ENCODE results near the gene C17orf67. TPM values are rescaled to one million over a fixed set of nuclear protein-coding genes. Genes with fewer than 3 reads are reported as not detected.

The C17orf67 gene
- total and polyA plus RNA-seq, 9 of the 15 experiments (the other 6 are each of a cell fraction or from before 2014, with no cell fraction given), result 0.07 to 1.7 (median 0.59) TPM

DNA sequence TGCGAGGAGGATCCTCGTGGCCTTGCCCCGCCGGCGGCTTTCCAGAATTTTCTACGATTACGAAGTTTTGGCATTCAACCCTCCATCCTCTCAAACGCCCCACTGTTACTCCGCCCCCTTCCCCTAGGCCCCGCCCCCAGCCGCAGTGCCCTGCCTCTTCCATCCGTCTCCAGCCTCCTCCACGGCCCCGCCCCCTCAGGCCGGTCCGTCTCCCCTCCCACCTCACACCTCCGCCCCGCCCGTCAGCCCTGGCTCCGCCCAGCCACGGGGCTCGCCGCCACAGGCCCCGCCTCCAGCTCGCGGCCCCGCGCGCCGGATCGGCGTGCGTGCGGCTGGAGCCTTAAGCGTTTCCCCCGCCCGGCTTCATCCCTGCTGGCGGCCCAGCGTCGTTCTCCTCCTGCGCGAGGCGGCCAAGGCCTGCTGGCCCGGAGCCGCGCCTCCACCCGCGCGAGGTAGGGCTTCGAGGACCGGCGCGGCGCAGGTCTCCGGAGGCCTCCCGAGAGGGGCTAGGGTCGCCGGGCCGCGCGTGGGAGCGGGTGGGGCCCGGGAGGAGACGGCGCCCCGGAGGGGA lies at the start of gene C17orf67, which contains the start of gene DGKE (continued):
- TF ChIP-seq, protein P1, sequence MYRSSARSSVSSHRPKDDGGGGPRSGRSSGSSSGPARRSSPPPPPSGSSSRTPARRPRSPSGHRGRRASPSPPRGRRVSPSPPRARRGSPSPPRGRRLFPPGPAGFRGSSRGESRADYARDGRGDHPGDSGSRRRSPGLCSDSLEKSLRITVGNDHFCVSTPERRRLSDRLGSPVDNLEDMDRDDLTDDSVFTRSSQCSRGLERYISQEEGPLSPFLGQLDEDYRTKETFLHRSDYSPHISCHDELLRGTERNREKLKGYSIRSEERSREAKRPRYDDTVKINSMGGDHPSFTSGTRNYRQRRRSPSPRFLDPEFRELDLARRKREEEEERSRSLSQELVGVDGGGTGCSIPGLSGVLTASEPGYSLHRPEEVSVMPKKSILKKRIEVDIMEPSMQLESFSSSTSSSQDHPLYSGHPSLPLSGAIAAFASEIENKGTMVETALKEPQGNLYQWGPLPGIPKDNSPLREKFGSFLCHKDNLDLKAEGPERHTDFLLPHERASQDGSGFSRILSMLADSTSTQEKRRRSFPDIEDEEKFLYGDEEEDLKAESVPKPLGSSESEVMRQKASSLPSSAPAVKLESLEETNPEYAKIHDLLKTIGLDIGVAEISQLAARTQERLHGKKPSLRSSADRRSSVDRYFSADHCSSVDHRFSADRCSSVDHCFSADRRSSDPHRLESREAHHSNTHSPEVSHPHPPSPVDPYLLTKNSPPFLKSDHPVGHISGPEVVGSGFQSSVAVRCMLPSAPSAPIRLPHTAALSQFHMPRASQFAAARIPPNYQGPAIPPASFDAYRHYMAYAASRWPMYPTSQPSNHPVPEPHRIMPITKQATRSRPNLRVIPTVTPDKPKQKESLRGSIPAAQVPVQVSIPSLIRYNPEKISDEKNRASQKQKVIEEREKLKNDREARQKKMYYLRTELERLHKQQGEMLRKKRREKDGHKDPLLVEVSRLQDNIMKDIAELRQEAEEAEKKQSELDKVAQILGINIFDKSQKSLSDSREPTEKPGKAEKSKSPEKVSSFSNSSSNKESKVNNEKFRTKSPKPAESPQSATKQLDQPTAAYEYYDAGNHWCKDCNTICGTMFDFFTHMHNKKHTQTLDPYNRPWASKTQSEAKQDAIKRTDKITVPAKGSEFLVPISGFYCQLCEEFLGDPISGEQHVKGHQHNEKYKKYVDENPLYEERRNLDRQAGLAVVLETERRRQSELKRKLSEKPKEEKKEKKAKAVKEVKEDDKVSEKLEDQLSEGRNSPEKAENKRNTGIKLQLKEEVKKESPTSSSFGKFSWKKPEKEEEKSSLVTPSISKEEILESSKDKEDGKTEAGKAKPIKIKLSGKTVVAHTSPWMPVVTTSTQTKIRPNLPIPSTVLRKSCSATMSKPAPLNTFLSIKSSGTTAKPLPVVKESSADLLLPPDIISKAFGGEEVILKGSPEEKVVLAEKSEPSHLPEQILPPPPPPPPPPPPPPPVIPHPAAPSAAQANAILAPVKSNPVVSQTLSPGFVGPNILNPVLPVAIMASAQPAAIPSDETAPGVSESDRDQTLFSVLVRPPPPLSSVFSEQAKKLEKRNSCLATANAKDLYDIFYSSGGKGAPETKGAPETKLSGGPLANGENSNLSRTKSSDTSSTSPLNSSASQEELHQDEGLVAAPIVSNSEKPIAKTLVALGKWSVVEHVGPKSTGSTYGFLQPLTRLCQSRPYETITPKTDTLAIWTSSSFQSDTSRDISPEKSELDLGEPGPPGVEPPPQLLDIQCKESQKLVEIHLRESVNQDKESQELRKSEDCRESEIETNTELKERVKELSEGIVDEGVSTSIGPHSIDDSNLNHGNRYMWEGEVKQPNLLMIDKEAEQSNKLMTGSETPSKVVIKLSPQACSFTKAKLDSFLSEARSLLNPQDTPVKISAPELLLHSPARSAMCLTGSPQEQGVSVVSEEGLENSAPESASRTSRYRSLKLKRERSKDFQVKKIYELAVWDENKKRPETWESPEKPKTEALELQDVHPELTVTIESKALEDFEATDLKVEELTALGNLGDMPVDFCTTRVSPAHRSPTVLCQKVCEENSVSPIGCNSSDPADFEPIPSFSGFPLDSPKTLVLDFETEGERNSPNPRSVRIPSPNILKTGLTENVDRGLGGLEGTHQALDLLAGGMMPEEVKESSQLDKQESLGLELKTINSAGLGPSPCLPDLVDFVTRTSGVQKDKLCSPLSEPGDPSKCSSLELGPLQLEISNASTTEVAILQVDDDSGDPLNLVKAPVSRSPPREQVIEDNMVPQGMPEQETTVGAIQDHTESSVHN (IDR thresholded peaks at IDR 0.05; ENCODE audit: borderline replicate concordance in 1 of 2, low read depth in 1 of 2), result no peak
- TF ChIP-seq SP1 (CRISPR knock-in tag; IDR thresholded peaks at IDR 0.05) (peak; percentile 45; the same call in 1 of the 2 replicates), NR2C2 (CRISPR knock-in tag; IDR thresholded peaks at IDR 0.05) (no peak), NR2C2 (tag; IDR thresholded peaks at IDR 0.05) (peak; percentile 56; the same call in 1 of the 2 replicates), RBBP5 (IDR thresholded peaks at IDR 0.05; ENCODE audit: borderline replicate concordance, insufficient read depth, low read length, poor library complexity, severe bottlenecking) (peak; percentile 4), ELF1 (tag; IDR thresholded peaks at IDR 0.05) (no peak), HDAC2 (IDR thresholded peaks at IDR 0.05) (no peak), PHF8 (IDR thresholded peaks at IDR 0.05; ENCODE audit: borderline replicate concordance, low read length) (peak; percentile 73; the same call in 1 of the 2 replicates), CAMTA2 (CRISPR knock-in tag; conservative IDR thresholded peaks at IDR 0.05) (no peak), CREBBP (IDR thresholded peaks at IDR 0.05; ENCODE audit: low read depth, low read length) (no peak), SIN3B (IDR thresholded peaks at IDR 0.05; ENCODE audit: low read depth) (peak; percentile 53; the same call in 1 of the 2 replicates), GATAD2B (IDR thresholded peaks at IDR 0.05; ENCODE audit: borderline replicate concordance) (peak; percentile 28; the same call in 1 of the 2 replicates), RUNX1 (IDR thresholded peaks at IDR 0.05; ENCODE audit: low read depth) (no peak), KLF16 (IDR thresholded peaks at IDR 0.05) (no peak)
- TF ChIP-seq, protein P2, sequence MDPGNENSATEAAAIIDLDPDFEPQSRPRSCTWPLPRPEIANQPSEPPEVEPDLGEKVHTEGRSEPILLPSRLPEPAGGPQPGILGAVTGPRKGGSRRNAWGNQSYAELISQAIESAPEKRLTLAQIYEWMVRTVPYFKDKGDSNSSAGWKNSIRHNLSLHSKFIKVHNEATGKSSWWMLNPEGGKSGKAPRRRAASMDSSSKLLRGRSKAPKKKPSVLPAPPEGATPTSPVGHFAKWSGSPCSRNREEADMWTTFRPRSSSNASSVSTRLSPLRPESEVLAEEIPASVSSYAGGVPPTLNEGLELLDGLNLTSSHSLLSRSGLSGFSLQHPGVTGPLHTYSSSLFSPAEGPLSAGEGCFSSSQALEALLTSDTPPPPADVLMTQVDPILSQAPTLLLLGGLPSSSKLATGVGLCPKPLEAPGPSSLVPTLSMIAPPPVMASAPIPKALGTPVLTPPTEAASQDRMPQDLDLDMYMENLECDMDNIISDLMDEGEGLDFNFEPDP (CRISPR knock-in tag; IDR thresholded peaks at IDR 0.05), result 0 out of 2 replicates have a peak, but pooled peaks have one; percentile 10
- TF ChIP-seq, protein P3, sequence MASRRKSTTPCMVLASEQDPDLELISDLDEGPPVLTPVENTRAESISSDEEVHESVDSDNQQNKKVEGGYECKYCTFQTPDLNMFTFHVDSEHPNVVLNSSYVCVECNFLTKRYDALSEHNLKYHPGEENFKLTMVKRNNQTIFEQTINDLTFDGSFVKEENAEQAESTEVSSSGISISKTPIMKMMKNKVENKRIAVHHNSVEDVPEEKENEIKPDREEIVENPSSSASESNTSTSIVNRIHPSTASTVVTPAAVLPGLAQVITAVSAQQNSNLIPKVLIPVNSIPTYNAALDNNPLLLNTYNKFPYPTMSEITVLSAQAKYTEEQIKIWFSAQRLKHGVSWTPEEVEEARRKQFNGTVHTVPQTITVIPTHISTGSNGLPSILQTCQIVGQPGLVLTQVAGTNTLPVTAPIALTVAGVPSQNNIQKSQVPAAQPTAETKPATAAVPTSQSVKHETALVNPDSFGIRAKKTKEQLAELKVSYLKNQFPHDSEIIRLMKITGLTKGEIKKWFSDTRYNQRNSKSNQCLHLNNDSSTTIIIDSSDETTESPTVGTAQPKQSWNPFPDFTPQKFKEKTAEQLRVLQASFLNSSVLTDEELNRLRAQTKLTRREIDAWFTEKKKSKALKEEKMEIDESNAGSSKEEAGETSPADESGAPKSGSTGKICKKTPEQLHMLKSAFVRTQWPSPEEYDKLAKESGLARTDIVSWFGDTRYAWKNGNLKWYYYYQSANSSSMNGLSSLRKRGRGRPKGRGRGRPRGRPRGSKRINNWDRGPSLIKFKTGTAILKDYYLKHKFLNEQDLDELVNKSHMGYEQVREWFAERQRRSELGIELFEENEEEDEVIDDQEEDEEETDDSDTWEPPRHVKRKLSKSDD (conservative IDR thresholded peaks at IDR 0.05; ENCODE audit: low read length), result no peak

All from K562 (cell line).